ENCODE data around the gene TGFBR1.

GRCh38 chr9:99181621-99182020, 76.7 kb downstream of the TGFBR1 start:
- TF ChIP-seq CTCF (IDR thresholded peaks at IDR 0.05): no peak
- TF ChIP-seq ZFX (IDR thresholded peaks at IDR 0.05; ENCODE audit: borderline replicate concordance): no peak
